NCI-H1436 treated with DMSO at 0.1 percent for 48 hours (cell line): Measurements from ENCODE around the gene IL17RE.

Source experiments
- DNase-seq: peaks from one replicate; lab custom pipeline; 2025; lab: John Stamatoyannopoulos, UW

Gene IL17RE

DNA sequence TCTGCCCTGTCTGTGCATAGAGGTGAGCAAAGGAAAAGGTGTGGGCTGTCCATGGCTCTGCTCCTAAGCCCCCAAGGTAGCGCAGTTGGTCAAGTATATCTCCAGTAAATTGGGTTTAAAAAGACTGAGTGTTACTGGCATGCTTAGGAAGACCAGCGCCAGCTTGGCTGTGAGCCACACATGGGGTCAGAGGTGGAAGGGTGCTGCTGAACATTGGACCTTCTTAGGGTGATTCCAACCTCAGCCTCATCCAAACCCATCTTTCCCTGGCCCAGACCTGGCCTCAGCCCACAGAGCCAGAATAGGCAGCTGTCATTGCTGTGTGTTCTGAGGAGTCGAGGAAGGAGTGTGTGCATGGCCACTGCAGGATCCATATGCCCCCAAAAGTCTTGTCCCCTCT is 5.6 kb downstream of the IL17RE start:
- DNase-seq, result no peak

DNA sequence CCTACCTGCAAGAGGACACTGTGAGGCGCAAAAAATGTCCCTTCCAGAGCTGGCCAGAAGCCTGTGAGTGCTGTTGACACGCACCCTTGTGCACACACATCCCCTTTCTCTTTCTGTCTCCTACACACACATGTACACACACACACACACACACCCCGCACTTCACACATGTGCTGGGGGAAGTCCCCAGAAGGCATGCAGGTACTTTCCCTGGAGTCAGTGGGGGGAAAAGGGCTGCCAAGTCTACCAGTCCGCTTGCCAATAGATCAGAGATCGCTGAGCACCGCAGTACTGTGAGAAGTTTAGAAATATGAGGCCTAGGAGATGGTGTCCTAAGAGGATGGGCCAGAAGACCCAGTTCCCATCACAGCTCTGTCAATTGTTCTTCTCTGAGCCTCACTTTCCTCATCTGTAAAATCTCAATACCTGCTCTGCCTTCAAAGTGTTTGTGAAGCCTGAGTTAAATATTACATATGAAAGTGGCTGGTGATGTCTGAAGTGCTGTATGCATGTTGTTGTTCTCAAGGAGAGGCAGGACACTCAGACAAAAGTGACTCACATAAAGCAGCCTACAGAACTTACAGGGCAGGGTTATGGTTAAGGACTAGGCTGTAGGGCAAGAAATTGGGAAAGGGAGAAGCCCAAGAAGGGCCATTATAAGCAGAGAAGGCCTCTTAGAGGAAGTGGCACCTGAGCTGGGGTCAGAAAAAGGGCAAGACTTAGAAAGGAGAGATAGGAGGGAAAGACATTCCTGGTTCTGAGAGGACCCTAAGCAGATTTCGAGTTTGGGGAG is 6.8 kb downstream of the IL17RE start:
- DNase-seq, result no peak

DNA sequence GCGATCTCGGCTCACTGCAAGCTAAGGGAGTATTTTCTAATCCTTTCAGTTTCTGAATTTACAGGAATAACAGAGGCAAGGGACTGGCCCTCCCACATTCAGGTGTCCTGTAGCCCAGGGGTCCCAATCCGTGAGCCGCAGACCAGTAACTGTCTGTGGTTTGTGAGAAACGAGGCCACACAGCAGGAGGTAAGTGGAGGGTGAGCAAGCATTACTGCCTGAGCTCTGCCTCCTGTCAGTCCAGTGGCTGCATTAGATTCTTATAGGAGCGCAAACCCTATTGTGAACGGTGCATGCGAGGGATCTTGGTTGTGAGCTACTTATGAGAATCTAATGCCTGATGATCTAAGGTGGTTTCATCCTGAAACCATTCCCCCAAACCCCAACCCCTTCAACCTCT is 9.2 kb downstream of the IL17RE start:
- DNase-seq, result no peak

DNA sequence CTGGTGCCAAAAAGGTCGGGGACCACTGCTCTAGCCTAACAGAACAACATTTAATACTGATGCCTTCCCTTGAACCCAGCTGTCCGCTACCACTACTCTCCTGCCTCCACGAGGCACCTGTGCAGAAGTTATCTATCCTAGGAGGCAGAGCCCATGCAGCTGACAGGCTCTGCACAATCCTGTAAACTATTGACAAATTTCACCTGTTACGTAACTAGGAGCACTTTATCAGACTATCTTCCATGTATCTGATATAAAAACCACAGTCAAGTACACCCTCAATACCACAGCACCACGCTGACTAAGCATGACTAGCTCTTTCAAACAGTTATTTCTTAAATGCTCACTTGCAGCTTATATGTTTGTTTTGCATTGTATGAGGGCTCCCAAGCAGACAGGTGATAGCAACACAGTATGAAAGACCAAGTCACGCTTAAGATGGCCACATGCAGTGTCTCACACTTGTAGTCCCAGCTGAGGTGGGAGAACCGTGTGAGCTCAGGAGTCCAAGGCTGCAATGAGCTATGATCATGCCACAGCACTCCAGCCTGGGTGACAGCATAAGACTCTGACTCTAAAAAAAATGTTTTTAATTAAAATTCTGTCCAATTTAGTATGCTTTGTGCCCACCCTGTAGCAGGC is 9.8 kb downstream of the IL17RE start:
- DNase-seq, result no peak

DNA sequence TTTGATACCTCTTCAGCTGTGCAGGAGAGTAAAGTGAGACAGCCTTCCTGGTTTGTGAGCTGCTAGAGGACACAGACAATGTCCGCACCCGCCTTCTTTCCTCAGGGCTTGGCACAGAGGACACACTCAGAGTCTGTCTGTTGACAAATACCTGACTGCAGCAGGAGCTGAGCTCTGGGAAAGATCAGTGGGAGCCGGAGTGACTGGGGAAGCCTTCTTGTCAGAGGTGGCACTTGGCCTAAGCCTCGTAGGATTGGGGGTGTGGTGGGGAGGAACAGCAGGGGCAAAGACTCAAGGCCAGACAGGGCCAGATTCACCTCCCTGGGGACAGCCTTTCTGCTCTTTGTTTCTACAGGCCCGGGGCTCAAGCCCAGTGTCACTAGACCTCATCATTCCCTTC is 11.0 kb downstream of the IL17RE start:
- no peak for DNase-seq

DNA sequence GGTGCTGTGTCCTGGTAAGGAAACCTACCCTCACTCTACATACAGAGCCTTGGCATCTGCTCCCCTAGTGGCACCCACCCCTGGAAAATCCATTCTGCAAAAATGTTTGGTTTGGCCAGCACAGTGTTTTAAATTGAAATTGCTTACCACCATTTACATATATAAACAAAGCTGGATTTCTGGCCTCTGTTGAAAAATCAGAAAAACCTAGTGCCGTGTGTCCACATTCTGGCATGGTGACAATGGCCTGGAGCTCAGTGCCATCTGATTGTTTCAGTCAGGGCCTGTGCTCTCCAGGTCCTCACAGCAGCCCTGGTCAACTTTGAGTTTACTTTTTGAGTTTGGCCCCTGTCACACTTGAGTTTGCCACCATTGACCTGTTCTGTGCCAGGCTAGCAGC is 11.4 kb downstream of the IL17RE start:
- no peak for DNase-seq

DNA sequence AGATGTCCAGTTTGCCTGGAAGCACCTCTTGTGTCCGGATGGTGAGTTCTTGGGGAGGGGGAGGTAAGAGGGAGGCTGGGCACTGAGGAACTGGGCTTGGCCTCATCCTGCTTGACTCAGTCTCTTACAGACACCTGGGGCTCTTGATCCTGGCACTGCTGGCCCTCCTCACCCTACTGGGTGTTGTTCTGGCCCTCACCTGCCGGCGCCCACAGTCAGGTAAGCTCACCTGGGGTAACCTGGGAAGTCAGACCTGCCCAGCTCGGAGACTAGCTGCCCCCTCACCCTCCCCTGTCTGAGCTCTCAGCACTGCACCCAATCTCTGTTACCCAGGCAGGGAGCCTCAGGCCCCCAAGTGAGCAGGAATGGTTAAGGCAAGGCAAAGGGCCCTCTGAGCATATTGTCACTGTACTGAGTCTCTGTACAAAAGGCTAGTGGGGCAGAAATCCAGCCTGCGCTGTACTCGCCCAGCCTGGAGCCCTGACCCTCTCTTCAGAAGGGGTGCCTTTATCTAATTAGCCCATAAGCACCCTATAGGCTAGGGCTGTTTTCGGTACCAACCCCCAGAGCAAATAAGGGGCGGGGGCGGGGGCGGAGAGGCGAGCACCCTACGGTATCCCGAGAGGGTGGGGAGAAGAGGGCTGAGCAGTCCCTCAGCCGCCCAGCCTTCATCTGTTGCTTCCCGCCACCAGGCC is 12.1 kb downstream of the IL17RE start:
- no peak for DNase-seq

DNA sequence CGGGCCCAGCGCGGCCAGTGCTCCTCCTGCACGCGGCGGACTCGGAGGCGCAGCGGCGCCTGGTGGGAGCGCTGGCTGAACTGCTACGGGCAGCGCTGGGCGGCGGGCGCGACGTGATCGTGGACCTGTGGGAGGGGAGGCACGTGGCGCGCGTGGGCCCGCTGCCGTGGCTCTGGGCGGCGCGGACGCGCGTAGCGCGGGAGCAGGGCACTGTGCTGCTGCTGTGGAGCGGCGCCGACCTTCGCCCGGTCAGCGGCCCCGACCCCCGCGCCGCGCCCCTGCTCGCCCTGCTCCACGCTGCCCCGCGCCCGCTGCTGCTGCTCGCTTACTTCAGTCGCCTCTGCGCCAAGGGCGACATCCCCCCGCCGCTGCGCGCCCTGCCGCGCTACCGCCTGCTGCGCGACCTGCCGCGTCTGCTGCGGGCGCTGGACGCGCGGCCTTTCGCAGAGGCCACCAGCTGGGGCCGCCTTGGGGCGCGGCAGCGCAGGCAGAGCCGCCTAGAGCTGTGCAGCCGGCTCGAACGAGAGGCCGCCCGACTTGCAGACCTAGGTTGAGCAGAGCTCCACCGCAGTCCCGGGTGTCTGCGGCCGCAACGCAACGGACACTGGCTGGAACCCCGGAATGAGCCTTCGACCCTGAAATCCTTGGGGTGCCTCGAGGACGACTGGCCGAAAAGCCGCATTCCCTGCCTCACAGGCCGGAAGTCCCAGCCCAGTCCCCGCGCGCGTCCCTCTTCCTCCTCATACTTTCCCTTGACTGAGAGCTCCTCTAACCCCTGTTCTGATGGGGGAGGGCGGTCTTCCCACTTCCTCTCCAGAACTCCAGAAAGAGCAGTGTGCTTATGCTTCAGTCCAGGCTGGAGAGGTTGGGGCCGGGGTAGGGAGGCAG is 12.8 kb downstream of the IL17RE start:
- no peak for DNase-seq

DNA sequence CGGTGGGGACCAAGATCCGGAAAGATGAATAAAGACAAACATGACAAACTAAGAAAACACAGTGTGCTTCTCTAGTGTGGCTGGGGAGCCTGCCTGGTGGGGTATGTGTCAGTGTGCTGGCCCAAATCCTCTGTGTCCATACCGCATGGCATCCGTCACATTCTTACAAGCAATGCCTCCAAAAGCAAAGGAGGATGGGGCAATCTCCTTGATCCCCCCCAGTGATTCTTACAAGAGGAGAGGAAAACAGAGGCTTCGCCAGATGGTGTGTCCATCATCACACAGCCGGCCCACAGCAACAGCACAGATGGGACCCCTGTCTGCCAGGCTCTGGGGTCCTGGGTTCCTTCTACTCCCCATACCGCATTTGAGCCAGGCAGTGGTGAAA is 13.7 kb downstream of the IL17RE start:
- no peak for DNase-seq

DNA sequence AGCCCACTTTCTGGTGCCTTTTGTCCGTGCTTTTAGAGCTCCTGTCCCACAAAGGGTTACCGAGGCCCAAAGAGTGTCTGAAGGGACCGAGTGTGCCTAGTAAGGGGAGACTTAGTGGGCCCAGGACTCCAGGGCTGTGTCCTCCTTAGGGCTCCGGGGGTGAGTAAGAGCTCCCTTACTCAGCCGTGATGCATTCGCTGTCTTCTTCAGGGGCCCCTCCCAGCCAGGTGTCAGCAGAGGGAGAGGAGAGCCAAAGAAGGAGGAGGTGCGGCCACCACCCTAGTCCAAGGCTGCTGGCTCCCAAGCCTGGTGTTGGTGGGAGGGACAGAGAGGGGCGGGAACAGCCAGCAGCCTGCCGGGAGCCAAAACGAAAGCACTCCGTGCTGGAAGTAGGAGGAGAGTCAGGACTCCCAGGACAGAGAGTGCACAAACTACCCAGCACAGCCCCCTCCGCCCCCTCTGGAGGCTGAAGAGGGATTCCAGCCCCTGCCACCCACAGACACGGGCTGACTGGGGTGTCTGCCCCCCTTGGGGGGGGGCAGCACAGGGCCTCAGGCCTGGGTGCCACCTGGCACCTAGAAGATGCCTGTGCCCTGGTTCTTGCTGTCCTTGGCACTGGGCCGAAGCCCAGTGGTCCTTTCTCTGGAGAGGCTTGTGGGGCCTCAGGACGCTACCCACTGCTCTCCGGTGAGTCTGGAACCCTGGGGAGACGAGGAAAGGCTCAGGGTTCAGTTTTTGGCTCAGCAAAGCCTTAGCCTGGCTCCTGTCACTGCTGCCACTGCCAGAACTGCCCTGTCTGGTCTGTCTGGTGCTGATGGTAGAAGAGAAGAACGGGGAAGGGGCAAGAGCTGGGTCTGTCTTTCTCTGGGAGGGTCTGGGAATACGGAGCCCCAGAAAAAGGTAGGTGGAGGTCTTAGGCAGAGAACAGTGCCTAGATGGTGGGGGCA is 14.4 kb downstream of the IL17RE start, which contains the start of gene IL17RC:
Gene IL17RC (plus strand): TSS at position 365 of the 947 bp plus-strand sequence. CDS start 218 bp downstream, at position 583.
- DNase-seq, result no peak

DNA sequence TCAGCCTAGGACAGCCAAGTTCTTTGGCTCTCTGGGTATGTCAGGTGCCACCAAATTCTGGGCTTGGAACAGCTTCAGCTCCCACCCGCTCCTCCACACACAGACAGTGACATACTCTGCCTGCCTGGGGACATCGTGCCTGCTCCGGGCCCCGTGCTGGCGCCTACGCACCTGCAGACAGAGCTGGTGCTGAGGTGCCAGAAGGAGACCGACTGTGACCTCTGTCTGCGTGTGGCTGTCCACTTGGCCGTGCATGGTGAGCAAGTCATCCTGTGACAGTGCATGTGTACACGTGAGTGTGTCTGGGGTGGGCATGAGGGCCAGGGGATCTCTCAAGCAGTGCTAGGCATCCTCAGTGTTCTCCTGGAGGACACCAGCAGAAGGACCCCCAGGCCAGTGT is 15.2 kb downstream of the IL17RE start:
- DNase-seq, result no peak

DNA sequence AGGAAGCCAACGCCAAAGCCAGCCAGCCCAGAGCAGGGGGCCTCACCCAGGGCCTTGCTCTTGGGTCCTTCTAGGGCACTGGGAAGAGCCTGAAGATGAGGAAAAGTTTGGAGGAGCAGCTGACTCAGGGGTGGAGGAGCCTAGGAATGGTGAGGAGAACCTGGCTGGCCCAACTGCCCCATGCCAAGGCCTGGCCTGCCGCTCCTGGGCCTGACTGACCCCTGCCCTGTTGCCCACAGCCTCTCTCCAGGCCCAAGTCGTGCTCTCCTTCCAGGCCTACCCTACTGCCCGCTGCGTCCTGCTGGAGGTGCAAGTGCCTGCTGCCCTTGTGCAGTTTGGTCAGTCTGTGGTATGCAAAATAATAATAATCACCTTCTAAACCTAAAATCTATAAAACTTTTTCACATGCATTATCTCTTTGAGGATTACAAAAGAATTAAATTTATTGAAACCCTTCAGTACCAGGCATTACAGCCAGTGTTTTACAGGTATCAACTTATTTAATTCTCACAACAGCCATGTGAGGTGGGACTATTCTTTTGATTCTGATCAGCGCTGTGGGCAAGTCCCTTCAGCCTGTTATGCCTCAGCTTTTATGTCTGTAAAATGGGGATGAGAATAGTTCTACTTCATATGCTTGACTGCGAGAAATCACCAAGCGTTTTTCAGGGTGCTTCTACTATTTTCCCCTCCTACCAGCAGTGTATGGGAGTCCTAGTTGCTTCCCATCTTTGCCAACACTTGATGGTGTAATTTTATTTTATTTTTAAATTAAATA is 15.8 kb downstream of the IL17RE start:
- no peak for DNase-seq

DNA sequence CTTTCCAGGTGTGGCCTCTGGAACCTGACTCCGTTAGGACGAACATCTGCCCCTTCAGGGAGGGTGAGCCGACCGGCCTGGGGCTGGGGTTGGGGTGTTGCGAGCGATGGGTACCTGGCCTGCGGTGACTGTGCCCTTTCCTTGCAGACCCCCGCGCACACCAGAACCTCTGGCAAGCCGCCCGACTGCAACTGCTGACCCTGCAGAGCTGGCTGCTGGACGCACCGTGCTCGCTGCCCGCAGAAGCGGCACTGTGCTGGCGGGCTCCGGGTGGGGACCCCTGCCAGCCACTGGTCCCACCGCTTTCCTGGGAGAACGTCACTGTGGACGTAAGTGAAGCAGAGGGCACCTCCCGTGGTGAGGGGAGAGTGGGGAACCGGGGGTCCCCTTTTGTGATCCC is 25.5 kb downstream of the IL17RE start:
- no peak for DNase-seq

DNA sequence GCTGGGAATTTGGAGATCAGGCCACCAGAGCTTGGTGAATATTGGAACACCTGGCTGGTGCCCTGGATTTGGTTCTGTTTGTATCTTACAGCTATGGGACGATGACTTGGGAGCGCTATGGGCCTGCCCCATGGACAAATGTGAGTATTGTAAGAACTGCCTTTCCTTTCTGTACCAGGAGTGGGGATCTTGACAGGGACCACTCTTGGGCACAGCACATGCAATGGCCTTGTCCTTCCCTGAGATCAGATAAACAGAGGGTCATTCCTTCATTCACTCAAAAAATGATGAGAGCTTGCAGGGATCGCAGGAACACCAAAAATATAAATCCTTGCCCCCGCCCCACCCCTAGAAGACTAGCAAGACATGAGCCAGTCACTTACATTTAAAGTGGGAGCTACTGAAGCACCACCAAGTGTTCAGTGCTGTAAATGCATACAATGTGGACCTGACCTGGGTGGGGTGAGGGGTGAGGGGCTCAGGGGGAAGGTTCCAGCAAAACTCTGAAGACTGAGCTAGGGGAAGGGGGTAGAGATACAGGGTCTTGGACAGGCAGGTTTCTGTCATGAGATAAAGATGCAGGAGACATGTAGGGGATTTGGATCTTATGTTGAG is 28.3 kb downstream of the IL17RE start:
- no peak for DNase-seq

DNA sequence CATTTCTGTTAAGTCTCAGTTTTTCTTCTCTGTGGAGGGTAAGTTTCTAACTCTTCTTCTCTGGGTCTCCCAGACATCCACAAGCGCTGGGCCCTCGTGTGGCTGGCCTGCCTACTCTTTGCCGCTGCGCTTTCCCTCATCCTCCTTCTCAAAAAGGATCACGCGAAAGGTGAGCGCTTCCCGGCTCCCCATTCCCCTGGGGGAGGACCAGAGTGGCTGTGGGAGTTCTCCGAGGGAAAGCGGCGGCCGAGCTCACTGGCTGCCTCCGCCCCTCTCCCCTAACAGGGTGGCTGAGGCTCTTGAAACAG is 29.8 kb downstream of the IL17RE start:
- DNase-seq, result no peak

DNA sequence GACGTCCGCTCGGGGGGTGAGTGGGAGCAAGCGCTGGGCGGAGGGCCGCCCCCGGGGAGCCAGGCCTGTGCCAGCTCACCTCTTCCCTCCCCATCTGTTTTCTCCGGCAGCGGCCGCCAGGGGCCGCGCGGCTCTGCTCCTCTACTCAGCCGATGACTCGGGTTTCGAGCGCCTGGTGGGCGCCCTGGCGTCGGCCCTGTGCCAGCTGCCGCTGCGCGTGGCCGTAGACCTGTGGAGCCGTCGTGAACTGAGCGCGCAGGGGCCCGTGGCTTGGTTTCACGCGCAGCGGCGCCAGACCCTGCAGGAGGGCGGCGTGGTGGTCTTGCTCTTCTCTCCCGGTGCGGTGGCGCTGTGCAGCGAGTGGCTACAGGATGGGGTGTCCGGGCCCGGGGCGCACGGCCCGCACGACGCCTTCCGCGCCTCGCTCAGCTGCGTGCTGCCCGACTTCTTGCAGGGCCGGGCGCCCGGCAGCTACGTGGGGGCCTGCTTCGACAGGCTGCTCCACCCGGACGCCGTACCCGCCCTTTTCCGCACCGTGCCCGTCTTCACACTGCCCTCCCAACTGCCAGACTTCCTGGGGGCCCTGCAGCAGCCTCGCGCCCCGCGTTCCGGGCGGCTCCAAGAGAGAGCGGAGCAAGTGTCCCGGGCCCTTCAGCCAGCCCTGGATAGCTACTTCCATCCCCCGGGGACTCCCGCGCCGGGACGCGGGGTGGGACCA is 30.4 kb downstream of the IL17RE start:
- DNase-seq, result no peak

DNA sequence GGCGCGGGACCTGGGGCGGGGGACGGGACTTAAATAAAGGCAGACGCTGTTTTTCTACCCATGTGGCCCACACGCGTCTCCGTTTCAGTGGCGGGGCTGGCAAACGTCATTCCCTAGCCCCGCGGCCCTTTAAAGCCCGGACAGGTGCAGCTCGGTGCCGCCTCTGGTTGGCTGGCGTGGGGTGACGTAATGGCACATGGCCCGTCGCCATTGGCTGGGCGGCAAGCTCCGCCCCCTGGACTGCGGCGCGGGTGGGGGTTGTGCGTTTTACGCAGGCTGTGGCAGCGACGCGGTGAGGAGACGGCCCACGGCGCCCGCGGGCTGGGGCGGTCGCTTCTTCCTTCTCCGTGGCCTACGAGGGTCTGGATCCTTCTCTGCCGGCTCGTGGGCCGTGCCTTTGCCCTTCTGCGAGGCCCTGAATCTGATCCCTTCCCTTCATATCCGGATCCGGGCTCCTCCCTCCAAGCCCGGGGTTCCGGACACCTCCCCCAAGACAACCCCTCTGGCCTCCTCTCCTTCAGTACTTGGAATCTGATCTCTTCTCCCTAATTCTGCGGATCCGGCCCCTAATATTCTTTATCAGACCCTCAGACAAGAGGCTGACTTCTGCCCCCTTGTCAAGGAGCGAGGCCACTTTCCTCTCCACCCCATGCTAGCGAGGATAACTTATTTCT is 31.1 kb downstream of the IL17RE start, which contains the start of gene CRELD1:
Gene CRELD1 (plus strand): TSS at position 274 of the 674 bp plus-strand sequence. CDS start 605 bp downstream, outside the sequence.
- no peak for DNase-seq

DNA sequence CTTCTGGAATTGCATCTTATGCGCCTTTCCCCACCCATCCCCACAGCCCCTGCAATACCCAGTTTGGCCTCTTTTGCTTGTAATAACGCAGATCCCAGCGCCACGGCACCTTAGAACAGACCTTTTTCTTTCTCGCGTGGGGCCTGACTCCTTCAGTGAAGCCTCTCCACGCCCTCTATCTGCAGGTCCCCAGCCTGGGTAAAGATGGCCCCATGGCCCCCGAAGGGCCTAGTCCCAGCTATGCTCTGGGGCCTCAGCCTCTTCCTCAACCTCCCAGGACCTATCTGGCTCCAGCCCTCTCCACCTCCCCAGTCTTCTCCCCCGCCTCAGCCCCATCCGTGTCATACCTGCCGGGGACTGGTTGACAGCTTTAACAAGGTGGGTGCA is 31.6 kb downstream of the IL17RE start:
- no peak for DNase-seq

DNA sequence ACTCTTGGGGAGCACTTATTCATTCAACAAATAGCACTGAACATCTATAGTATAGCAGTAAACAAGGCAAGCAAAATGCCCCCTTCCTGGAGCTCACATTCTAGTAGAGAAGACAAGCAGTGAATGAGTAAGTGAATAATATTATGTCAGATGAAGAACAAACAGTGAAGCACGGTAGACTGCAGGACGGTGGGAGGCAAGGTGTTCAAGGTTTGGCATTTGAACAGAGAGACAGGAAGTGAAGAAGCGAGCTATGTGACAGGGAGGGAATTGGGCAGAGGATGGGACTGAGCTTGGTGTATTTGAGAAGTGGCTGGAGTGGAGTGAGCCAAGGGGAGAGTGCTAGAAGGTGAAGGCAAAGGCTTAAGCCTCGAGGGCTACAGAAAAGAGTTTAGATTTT is 32.3 kb downstream of the IL17RE start:
- DNase-seq, result no peak
